Keratinocyte (primary cell): ENCODE data around the gene STK32C.

ENCODE experiments used
- EZH2 ChIP-seq: IDR thresholded peaks from one replicate; pipeline ENCODE4 v1.6.1; 2012; ENCODE audit warnings: inconsistent platforms, mild to moderate bottlenecking, low read length, moderate library complexity
- TF ChIP-seq, protein P1 (sequence below), 3 experiments: IDR thresholded peaks in 1 of 3; conservative IDR thresholded peaks in 1 of 3; optimal IDR thresholded peaks in 1 of 3; 2 replicates in 2 of 3; 3 replicates in 1 of 3; pipeline versions ENCODE3 to v1.5.1; 2011; ENCODE audit warnings: low read length in 3 of 3, mild to moderate bottlenecking in 3 of 3, moderate library complexity in 2 of 3, control low read depth in 1 of 3, inconsistent platforms in 1 of 3; ENCODE audit not compliant: insufficient read depth in 2 of 3; ENCODE audit errors: extremely low read depth in 1 of 3

GRCh38 chr10:132342553-132342952 lies 34.8 kb upstream of the STK32C start:
- TF ChIP-seq, protein P1, sequence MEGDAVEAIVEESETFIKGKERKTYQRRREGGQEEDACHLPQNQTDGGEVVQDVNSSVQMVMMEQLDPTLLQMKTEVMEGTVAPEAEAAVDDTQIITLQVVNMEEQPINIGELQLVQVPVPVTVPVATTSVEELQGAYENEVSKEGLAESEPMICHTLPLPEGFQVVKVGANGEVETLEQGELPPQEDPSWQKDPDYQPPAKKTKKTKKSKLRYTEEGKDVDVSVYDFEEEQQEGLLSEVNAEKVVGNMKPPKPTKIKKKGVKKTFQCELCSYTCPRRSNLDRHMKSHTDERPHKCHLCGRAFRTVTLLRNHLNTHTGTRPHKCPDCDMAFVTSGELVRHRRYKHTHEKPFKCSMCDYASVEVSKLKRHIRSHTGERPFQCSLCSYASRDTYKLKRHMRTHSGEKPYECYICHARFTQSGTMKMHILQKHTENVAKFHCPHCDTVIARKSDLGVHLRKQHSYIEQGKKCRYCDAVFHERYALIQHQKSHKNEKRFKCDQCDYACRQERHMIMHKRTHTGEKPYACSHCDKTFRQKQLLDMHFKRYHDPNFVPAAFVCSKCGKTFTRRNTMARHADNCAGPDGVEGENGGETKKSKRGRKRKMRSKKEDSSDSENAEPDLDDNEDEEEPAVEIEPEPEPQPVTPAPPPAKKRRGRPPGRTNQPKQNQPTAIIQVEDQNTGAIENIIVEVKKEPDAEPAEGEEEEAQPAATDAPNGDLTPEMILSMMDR (optimal IDR thresholded peaks at IDR 0.05 in 1 of 3, IDR thresholded peaks at IDR 0.05 in 1 of 3, conservative IDR thresholded peaks at IDR 0.05 in 1 of 3; ENCODE audit: extremely low read depth in 1 of 3, insufficient read depth in 2 of 3, low read length in 3 of 3): no peak
- TF ChIP-seq EZH2: no peak
